GM10266 (cell line): Measurements from ENCODE around the gene SEMA5A.

Experiments used
- DNase-seq: peaks from one replicate; pipeline ENCODE4 v3.0.0; 2012; ENCODE audit errors: extremely low spot score
- CTCF ChIP-seq: IDR thresholded peaks from 2 replicates; pipeline ENCODE4 v1.5.1; 2012; ENCODE audit warnings: mild to moderate bottlenecking, low read depth; ENCODE audit not compliant: control insufficient read depth, insufficient read depth; ENCODE audit errors: missing control alignments

Gene SEMA5A

GRCh38 chr5:9573796-9574195 is 27.9 kb upstream of the SEMA5A start:
- no peak for TF ChIP-seq CTCF
- DNase-seq = no peak

GRCh38 chr5:9572246-9572645 is 26.4 kb upstream of the SEMA5A start:
- no peak for DNase-seq
- TF ChIP-seq CTCF = no peak

GRCh38 chr5:9570876-9571275 is 25.0 kb upstream of the SEMA5A start:
- no peak for DNase-seq
- no peak for TF ChIP-seq CTCF

- TF ChIP-seq CTCF = no peak
- no peak for DNase-seq
These were observed 21.2 kb upstream of the SEMA5A start for GRCh38 chr5:9567039-9567438.

- no peak for TF ChIP-seq CTCF
- no peak for DNase-seq
These were observed 18.9 kb upstream of the SEMA5A start for GRCh38 chr5:9564752-9565151.

- no peak for TF ChIP-seq CTCF
- DNase-seq = no peak
These were observed 16.3 kb upstream of the SEMA5A start for GRCh38 chr5:9562141-9562540.

GRCh38 chr5:9559965-9560364 is 14.1 kb upstream of the SEMA5A start:
- DNase-seq = no peak
- TF ChIP-seq CTCF = no peak
